ENCODE measurements around the gene TESMIN.

TESMIN gene

GRCh38 chr11:68707527-68707926, 43.8 kb downstream of the TESMIN start:
- no peak for DNase-seq

GRCh38 chr11:68704887-68705286, 46.4 kb downstream of the TESMIN start:
- no peak for DNase-seq

GRCh38 chr11:68698993-68699392, 52.3 kb downstream of the TESMIN start:
- no peak for DNase-seq

GRCh38 chr11:68695531-68695930, 55.8 kb downstream of the TESMIN start:
- no peak for DNase-seq

- DNase-seq, result no peak
Measured at GRCh38 chr11:68694431-68695297, 56.7 kb downstream of the TESMIN start.

GRCh38 chr11:68693484-68693882, 57.8 kb downstream of the TESMIN start:
- no peak for DNase-seq

- DNase-seq, result no peak
Measured at GRCh38 chr11:68692871-68693483, 58.3 kb downstream of the TESMIN start.

GRCh38 chr11:68692115-68692514, 59.2 kb downstream of the TESMIN start:
- DNase-seq, result no peak

- no peak for DNase-seq
Measured at GRCh38 chr11:68691402-68691784, 59.9 kb downstream of the TESMIN start.

GRCh38 chr11:68690671-68691401, 60.5 kb downstream of the TESMIN start:
- DNase-seq, result no peak

GRCh38 chr11:68689737-68690625, 61.3 kb downstream of the TESMIN start:
- no peak for DNase-seq

- DNase-seq, result no peak
Measured at GRCh38 chr11:68688881-68689280, 62.4 kb downstream of the TESMIN start.

- no peak for DNase-seq
Measured at GRCh38 chr11:68687986-68688385, 63.3 kb downstream of the TESMIN start.

- DNase-seq, result no peak
Measured at GRCh38 chr11:68687311-68687710, 64.0 kb downstream of the TESMIN start.

GRCh38 chr11:68686486-68686885, 64.8 kb downstream of the TESMIN start:
- DNase-seq, result no peak

- no peak for DNase-seq
Measured at GRCh38 chr11:68685656-68686380, 65.5 kb downstream of the TESMIN start.

- DNase-seq, result no peak
Measured at GRCh38 chr11:68684385-68685356, 66.6 kb downstream of the TESMIN start, which contains the start of gene GAL. TSS of gene GAL (plus strand) at chr11:68684544. CDS start at chr11:68684924, 380 bp downstream.

GRCh38 chr11:68683536-68684384, 67.6 kb downstream of the TESMIN start:
- no peak for DNase-seq

GRCh38 chr11:68683121-68683520, 68.2 kb downstream of the TESMIN start:
- no peak for DNase-seq

Data from fibroblast of skin of back (primary cell).